ENCODE data around the gene ABCB8.

DNA sequence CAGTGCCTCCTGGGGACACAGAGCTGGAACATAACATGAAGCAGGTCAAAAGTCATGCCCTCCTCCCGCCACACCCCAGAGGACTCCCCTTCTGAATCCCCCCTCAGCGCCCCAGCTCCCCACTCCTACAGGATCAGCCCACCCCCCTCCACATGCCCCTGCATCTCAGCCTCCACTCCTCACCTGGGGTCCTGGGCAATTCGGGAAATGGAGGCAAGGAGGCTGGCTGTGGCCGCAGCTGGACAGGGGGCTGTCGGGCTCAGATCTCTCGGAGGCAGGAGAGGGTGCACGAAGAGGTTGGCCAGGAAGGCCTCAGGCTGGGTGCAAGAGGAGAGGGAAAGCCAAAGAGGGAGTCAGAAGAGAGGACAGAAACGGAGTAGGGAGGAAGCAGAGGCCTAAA lies 11.7 kb upstream of the ABCB8 start:
- no peak for TF ChIP-seq POLR2A (IDR thresholded peaks at IDR 0.05)
- TF ChIP-seq, protein P1, sequence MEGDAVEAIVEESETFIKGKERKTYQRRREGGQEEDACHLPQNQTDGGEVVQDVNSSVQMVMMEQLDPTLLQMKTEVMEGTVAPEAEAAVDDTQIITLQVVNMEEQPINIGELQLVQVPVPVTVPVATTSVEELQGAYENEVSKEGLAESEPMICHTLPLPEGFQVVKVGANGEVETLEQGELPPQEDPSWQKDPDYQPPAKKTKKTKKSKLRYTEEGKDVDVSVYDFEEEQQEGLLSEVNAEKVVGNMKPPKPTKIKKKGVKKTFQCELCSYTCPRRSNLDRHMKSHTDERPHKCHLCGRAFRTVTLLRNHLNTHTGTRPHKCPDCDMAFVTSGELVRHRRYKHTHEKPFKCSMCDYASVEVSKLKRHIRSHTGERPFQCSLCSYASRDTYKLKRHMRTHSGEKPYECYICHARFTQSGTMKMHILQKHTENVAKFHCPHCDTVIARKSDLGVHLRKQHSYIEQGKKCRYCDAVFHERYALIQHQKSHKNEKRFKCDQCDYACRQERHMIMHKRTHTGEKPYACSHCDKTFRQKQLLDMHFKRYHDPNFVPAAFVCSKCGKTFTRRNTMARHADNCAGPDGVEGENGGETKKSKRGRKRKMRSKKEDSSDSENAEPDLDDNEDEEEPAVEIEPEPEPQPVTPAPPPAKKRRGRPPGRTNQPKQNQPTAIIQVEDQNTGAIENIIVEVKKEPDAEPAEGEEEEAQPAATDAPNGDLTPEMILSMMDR (IDR thresholded peaks at IDR 0.05) = no peak
- TF ChIP-seq EP300 (IDR thresholded peaks at IDR 0.05) = no peak
